DMS53 treated with DMSO at 0.1 percent for 48 hours (cell line): ENCODE measurements around the gene SOCS1.
"Not testable (repeated sequence)": the region's sequence is repeated elsewhere in the genome, so short reads cannot be mapped to it uniquely, and the experiment has no call there.

Experiments used
- DNase-seq: peaks from one replicate; lab custom pipeline; 2025; ENCODE audit not compliant: unreplicated experiment; lab: John Stamatoyannopoulos, UW

SOCS1 gene

DNA sequence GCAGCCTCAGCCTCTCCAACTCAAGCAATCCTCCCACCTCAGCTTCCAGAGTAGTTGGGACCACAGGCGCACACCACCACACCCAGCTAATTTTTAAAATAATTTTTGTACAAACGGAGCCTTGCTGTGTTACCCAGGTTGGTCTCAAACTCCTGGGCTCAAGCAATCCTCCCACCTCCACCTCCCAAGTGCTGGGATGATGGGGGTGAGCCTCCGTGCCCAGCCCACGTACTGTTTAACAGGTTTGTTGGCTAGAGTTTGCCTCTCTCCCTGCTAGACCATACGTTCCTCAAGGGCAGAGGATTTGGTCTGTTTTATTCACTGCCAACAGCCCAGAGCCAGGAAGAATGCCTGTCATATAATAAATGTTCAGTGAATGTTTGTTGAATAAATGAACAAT is 26.6 kb downstream of the SOCS1 start:
- DNase-seq = no peak

DNA sequence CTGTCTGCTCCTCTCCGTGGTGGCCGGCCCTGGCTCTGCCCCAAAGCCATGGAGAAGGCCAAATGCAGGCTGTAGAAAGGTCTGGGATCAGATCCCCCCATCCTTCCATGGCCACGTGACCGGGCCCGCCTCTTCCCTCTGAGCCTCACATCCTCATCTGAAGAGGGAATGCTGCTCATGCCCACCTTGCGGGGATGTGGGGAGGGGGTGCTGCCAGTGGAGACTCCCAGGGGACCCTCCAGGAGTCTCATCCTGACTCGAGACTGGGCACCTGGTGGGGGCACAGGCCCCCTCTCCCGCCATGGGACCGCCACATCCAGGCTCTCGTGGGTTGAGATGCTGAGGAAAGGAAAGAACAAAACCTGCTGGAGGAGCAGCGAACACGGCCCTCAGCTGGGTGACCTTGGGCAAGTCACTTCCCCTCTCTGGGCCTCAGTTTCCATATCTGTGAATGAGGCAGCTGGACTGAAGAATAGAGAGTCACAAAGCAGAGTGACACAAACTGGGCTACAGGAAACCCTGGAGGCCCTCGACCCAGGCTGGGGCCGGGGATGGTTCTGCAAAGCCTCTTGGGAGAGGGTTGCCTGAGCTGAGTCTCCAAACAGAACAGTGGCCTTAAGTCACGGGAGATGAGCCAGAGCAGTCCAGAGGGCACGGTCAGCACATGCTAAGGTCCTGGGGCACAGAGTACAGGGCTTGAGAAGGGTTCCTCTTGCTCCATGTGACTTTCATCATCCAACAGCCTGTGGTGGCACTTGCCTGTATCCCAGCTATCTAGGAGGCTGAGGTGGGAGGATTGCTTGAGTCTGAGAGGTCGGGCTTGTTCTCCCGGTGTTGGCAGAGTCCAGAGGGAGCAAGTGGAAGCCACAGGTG is 30.1 kb downstream of the SOCS1 start:
- DNase-seq = no peak

DNA sequence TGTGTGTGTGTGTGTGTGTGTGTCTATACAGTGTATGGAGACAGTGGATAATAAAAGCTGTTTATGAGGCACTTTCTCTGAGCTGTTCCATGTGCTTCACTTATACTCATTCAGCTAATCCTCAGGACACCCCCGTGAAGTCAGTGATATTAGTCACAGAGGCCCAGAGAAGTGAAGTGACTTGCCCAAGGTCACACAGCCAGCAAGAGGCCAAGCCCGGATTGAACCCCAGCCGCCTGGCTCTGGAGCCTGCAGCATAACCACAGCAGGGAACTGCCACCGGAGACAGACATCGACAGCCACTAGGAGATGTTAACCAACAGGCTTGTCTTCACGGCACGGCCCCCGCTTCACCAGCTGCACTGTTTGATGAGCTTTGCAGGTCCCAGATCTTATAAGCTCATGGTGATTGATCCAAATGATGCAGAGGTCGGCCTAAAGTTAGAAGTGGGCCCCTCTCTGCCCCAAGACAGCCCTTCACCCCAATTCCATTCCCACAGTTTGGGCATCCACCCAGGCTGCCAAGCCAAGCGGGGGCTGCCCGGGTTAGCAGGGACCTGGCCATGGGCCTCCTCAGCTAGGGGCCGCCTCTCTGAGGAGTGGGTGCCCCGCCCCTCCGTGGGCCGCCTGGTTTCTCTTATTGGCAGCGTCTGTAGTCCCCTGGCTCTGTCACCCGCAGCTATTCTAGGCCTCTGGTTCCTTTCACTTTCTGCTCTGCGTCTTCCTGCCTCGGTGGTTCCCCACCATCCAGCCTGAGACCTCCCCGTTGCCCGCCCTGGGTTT is 30.9 kb downstream of the SOCS1 start:
- no peak for DNase-seq

DNA sequence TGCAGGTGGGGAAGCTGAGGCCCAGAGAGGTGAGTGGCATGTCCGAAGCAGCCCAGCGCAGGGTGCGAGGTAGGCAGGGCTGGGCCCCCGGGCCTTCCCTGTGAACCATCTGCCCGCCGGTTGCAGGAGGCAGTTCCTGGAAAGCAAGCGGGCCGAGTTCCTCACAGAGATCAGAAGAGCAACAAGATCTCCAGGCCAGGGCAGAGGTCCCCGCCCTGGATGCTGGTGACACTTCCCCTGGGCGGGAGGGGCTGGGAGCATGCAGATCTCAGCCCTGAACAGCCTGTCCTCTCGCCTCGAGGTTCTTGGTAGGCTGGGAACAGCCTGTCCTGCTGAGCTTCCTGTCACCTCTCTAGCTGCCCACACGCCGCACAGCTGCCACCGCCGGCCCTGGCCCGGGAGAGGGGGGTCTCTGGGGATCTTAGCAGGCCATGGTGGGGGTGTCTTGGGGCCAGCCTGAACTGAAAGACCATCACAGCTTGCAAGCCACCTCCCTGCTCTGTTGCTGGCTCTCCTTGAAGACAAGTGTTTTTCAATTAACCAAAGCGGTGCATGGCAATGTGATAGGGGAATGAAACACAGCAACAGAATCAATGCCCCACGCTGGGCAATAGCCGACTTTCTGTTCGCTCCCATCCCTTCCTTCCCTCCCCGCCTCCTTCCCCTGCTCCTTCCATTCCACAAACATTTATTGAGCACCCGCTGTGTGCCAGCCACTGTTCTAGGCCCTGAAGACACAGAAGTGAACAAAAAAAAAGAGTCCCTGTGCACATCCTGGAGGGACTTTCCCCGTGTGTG is 31.7 kb downstream of the SOCS1 start:
- DNase-seq = no peak

DNA sequence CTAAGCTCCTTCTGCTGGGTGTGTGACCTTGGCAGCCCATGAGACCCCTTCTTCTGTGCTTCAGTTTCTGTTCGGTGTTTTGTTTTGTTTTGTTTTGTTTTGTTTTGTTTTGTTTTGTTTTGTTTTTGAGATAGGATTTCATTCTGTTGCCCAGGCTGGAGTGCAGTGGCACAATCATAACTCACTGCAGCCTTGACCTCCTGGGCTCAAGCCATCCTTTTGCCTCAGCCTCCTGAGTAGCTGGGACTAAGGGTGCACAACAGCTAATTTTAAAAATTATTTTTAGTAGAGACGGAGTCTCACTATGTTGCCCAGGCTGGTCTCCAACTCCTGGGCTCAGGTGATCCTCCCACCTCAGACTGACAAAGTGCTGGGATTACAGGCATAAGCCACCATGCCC is 35.5 kb downstream of the SOCS1 start:
- DNase-seq = not testable (repeated sequence)

DNA sequence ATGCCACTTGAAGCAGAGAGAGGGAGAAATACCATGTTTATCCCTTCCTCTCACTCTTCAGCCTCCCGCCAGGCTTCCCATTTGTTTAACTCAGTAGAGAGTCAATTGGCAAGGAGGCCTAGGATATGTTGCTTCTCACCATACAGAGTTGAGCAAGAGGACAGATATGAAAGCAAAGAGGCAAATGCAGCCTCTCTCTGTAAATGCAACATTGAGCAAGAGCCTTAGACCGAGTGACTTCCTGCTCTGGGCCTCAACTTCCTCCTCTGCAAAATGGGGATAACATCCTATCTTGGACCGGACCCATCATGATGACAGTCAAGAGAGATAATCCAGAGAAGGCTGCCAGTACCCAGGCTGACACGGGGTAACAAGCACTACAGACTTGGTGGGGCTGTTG is 36.8 kb downstream of the SOCS1 start:
- DNase-seq = no peak

DNA sequence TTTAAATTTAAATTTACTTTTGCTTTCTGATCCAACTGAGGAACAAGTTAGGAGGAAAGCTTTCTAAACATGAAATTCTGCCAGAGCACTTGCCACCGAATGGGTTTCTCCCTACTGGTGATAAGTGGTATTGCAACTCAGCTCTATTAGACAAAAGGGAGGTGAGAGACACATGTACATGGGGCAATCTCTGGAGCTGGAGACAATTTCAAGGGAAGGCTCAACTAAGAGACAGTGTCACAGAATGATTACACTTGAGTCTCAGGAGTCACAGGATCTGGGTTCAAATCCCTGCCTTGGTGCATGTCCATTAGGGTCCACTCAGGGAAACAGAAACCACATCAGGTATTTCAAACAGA is 37.4 kb downstream of the SOCS1 start:
- no peak for DNase-seq

DNA sequence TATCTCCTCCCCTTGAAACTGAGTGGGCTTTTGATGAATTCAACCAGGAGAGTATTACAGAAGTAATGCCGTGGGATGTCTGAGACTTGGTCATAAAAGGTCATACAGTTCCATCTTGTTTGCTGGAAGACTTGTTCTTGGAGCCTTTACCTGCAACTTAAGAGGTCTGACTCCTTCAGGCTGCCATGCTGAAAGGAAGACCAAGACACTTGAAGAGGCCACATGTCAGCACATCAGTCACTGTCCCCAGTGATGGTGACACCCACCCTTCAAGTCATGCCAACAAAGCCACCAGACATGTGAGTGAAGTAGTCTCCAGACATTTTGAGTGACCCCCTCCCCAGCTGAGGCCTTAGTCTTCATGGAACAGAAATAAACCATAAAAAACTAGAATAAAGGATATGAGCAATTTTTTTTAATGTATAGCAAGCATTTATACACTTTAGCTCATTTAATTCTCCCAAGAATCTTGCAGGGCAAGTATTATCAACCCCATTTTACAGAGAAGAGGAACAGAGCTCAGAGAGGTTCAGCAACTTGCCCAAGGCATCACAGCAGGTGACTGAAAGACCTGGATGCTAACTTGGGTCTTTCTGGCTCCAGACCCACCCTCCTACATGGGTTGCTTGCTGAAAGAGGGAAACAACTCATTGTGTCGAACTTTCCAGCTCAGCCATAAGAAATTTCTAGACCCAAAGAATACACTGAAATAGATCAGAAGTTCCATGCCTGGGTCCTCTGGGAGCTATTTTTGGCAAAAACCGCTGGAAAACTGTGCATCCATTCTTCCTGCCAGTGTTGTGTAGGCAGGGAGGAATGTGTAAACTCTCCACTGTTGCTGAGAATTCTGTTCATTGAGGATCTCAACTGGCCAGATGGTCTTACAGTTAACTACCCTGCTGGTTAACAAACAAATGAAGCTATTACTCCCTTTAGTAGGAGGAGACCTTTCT is 38.1 kb downstream of the SOCS1 start:
- no peak for DNase-seq

DNA sequence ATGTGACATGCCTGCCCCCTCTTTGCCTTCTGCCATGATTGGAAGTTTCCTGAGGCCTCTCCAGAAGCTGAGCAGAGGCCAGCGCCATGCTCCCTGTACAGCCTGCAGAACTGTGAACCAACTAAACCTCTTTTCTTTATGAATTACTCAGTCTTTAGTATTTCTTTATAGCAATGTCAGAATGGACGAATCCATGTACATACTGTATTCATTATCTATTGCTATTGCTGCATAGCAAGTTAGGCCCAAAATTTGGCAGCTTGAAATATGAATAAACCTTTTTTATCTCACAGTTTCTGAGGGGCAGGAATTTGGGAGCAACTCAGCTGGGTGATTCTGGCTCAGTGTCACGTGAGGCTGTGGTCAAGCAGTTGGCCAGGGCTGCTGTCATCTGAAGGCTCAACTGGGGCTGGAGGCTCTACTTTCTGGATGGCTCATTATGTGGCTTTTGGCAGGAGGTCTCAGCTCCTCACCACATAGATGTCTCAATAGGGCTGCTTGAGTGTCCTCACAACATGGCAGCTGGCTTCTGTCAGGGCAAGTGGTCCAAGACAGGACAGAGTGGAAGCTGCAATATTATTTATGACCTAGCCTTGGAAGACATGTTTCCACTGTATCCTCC is 40.0 kb downstream of the SOCS1 start:
- DNase-seq = no peak

DNA sequence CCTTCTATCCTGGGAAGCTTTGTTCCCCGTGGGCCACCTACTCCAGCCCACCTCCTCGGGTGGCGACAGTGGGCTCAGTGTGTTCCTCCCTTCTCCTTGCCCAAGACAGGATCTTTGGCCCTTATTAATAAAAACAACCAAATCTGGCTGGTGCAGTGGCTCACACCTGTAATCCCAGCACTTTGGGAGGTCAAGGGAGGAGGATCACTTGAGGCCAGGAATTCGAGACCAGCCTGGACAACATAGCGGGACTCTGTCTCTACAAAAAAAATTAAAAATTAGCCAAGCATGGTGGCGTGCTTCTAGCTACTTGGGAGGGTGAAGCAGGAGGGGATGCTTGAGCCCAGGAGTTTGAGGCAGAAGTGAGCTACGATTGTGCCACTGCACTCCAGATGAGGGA is 42.2 kb downstream of the SOCS1 start:
- no peak for DNase-seq

DNA sequence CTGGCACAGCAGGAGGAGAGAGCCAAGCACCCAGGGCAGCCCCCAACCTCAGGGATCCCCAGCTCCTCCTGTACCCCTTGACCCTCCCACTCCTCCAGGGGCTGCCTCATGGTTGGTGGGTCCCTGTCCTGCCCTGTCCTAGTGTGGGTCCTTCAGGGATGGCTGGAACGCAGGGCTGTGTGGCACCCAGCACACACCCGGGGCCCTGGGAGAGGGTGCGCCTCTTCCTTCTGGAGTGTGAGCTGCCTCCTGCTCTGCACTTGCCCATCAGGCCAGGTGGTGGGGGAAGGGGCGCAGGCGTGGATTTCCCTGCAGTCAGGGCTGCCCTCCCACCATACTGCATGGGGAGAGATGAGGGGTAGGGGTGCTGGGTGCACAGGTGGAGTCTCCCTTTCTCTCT is 42.6 kb downstream of the SOCS1 start:
- no peak for DNase-seq

DNA sequence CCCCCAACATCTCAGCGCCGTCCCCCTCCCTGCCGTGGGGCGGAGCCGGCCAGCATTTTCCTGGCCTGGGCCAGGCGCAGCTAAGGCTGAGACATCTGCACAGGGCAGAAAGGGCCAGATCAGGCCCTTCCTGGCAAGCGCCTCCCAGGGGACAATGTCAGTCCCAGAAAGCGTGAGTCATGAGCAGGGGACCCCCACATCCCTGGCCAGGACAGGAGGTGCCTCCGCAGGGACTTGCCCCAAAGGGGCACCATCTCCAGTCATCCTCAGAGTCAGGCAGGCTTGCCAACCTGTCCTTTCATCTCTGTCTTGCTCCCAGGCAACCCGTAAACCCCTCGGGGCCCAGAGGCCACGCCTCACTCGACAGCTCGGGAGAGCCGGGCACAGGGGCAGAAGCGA is 43.2 kb downstream of the SOCS1 start:
- no peak for DNase-seq

DNA sequence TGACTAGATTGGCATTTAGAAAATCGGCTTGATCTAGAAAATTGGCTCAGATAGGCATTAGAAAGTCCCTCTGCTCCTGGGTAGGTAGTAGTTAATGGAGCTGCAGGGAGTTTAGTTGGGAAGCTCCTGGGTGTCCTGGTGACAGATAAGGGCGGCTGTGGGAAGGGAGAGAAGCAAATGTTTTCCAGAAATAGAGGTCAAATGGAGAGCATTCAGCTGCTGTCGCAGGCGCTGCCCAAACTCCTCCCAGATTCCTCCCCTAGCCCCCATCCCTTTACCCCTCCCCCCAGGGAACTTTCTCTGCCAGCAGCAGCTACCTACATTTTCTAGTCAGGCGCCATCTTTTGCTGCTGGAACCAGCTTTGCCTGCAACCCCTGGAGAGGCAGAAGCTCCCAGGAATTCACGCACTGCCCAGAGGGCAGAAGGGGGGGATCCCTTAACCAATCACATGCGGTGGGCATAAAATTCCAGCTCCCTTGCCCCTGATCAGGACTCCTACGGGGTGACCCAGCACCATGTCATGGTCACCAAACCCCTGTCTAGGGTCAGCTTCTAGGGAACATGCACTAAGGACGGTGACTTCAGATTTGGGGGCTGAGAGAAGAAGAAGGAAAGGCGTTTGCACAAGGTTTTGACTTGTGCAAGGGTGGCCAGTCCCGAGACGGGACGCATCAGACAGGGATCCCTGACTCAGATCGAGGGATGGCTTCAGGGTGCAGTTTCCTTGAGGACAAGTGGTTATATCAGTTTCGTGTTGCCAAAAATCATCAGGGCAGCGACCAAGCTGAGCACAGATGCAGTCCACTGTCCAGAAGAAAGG is 43.8 kb downstream of the SOCS1 start:
- no peak for DNase-seq

DNA sequence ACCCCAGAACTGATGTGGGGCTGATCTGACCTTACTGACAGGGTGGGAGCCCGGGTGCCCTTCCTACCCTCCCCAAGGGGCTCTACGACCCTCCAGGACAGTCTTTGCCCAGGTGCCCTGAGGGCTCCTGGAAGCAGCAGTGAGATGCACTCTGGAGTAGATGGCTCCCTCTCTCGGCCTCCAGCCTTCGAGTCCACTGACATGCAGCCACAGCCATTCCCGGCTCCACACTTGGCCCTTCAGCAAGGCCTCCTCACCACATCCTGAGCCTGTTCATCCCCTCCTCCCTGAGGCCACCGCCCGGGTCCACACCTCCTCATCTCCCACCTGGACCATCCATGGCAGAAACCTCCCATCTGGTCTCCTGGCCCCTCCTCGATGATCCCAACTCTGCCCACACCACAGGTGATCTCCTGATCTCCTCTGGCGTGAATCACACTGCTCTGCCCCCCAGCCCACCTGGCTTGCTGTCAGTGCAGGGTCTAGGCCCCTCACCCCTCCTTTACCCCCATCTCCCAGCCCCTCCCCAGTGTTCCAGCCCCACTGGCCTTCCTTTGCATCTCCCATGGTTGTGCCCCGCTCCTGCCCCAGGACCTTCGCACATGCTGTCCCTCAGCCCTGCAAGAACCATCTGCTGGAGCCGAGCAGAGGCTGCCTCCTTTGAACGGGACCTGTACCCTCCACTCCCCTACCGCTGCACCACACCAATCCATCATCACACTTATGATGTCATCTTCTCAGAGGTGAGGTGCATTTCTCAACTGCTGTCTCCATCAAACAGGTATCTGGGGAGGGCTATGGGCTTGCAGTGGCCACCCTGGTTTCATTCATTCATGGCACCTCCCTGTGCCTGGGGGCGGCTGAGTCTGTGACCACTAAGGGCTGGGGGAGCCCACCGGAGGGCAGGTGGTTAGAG is 44.7 kb downstream of the SOCS1 start:
- no peak for DNase-seq

DNA sequence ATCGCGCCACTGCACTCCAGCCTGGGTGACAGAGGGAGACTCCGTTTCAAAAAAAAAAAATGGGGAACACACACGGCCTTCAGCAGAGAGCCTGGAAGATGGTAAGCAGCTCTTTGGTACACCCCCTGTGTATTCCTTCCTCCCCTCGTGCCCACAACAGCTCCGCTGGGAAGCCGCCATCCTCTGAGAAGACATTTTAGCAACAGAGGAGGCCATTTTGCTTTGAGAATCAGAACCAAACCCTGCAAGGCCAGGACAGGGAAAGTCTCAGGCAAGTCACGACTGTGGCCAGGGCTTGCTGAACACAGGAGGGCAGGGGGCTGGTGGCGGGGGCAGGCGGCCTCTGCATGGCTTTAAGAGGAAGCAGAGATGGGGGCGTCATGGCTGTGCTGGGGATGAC is 45.7 kb downstream of the SOCS1 start:
- no peak for DNase-seq

DNA sequence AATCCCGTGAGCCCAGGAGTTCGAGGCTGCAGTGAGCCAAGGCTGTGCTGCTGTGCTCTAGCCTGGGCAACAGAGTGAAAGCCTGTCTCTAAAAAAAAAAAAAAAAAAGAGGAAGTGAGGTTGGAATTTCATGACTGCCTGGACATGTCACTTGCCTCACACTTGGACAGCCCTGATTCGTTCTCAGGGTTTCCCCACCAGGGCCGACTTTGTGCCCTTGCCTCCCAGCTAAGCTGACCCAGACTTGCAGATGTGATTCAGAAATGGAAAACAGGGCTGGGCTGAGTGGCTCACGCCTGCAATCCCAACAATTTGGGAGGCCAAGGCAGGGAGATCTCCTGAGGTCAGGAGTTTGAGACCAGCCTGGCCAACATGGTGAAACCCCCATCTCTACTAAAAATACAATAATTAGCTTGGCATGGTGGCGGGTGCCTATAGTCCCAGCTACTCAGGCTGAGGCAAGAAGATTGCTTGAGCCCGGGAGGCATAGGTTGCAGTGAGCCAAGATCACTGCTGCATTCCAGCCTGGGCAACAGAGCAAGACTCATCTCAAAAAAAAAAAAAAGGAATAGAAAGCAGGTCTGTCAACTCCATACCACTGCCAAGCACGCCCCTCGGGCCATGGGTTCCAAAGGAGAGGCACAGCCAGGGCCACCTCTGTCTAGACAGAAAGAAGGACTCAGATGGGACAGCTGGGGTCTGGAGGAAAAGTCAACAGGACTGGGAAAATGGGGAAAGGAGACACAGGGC is 46.9 kb downstream of the SOCS1 start:
- no peak for DNase-seq

DNA sequence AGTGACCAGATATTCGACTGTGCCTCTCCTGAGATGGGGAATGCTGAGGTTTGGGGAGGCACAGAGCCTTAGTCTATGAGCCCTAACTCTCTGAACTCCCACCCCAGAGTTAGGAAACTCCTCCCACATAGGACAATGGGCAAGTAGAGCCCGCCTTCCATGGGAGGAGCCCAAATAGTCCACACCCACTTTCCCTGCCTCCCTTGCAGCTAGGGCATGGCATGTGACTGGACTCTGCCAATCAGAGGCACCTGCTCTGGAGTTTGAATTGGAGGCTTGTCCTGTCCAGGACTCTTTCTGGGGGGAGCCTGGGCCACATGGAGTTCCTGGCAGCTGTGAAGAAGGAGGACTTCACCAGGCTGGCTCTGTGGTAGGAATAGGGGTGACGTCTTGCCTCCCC is 48.4 kb downstream of the SOCS1 start:
- DNase-seq = no peak
